ENCODE results near the gene LPCAT3.

- TF ChIP-seq CTCF (conservative IDR thresholded peaks at IDR 0.05): no peak
- no peak for TF ChIP-seq ZFX (IDR thresholded peaks at IDR 0.05)
Measured at GRCh38 chr12:6929466-6930452, 88.5 kb downstream of the LPCAT3 start.
